HepG2 (cell line): ENCODE measurements around the gene PEA15. TPM values are rescaled to one million over a fixed set of nuclear protein-coding genes. Genes with fewer than 3 reads are reported as not detected.

Source experiments
- ATAC-seq: fragments of 200-7000 bp; cut with Tn5 transposase; 3 replicates; pipeline ENCODE4 v1.9.1; 2020; ENCODE audit warnings: mild to moderate bottlenecking, moderate library complexity
- BruUV-seq: library from RNA; stranded (reverse); fragments of 400-500 nt; replicated peaks from 2 replicates; lab custom pipeline; 2021; lab: Mats Ljungman, UMichigan
- CTCF ChIA-PET: fragments of 300-600 bp; formaldehyde crosslinking; extraction: SDS; loops from one replicate; lab custom pipeline; 2021; ENCODE audit warnings: low total read pairs, inconsistent platforms, low intra/inter-chr PET ratio; lab: Yijun Ruan, JAX
- POLR2A ChIA-PET: fragments of 350-600 bp; sonication (Branson Sonifier 250); formaldehyde crosslinking; loops from one replicate; lab custom pipeline; 2020; ENCODE audit warnings: antibody characterized with exemption, inconsistent platforms; lab: Yijun Ruan, JAX
- DNase-seq: peaks from one replicate; pipeline ENCODE4 v3.0.0-alpha.2; 2015; ENCODE audit warnings: low spot score
- FAIRE-seq: peaks from 3 replicates; lab custom pipeline; 2011; peaks lifted over from hg19 to GRCh38; lab: Jason Lieb, UNC
- H2AFZ ChIP-seq: one replicate; pipeline ENCODE4 v1.6.1; 2011; ENCODE audit warnings: low read length, inconsistent platforms
- H3K27ac ChIP-seq: fragments of 300-600 bp; 3 replicates; pipeline ENCODE4 v1.8.0; 2011; ENCODE audit warnings: mixed run types, mild to moderate bottlenecking, mixed read lengths, low read length, inconsistent platforms; ENCODE audit not compliant: insufficient read depth; ENCODE audit errors: extremely low read length
- H3K27me3 ChIP-seq, 2 experiments: fragments of 200-600 bp in 1 of 2; 2 replicates in 1 of 2; 3 replicates in 1 of 2; pipeline versions ENCODE4 v1.6.0 to v1.8.0; 2011; ENCODE audit warnings: low read length in 2 of 2, mild to moderate bottlenecking in 2 of 2, moderate library complexity in 2 of 2, inconsistent platforms in 1 of 2; ENCODE audit not compliant: insufficient read depth in 2 of 2, control insufficient read depth in 1 of 2
- H3K36me3 ChIP-seq, 2 experiments: fragments of 200-600 bp in 1 of 2; replicated peaks in 1 of 2; 2 replicates in 1 of 2; 3 replicates in 1 of 2; pipeline versions ENCODE4 v1.5.1 to v1.8.0; 2011; ENCODE audit warnings: low read length in 2 of 2, inconsistent platforms in 1 of 2; ENCODE audit not compliant: insufficient read depth in 2 of 2, control insufficient read depth in 1 of 2
- H3K4me1 ChIP-seq: 2 replicates; pipeline ENCODE4 v1.5.1; 2012; ENCODE audit warnings: low read length, inconsistent platforms; ENCODE audit not compliant: insufficient read depth
- H3K4me2 ChIP-seq: 2 replicates; pipeline ENCODE4 v1.6.0; 2011; ENCODE audit warnings: low read depth, low read length, inconsistent platforms
- H3K4me3 ChIP-seq, 3 experiments: fragments of 200-600 bp in 1 of 3; sonication (generic), shearing (Covaris generic) in 1 of 3; replicated peaks in 1 of 3; 2 replicates each; pipeline ENCODE4 v1.5.1; 2011 to 2016; ENCODE audit warnings: low read length in 3 of 3, inconsistent platforms in 2 of 3, low read depth in 2 of 3, mild to moderate bottlenecking in 2 of 3, control low read depth in 1 of 3, mixed read lengths in 1 of 3; ENCODE audit not compliant: insufficient read depth in 1 of 3
- H3K79me2 ChIP-seq: one replicate; pipeline ENCODE4 v1.6.1; 2011; ENCODE audit warnings: low read length, inconsistent platforms; ENCODE audit not compliant: insufficient read depth
- H3K9ac ChIP-seq: 2 replicates; pipeline ENCODE4 v1.6.0; 2011; ENCODE audit warnings: mild to moderate bottlenecking, low read depth, low read length, inconsistent platforms; ENCODE audit not compliant: insufficient read depth
- H3K9me3 ChIP-seq: 2 replicates; pipeline ENCODE4 v1.5.1; 2012; ENCODE audit warnings: mild to moderate bottlenecking, low read length
- H4K20me1 ChIP-seq: 2 replicates; pipeline ENCODE4 v1.6.0; 2011; ENCODE audit warnings: inconsistent platforms, mild to moderate bottlenecking, low read length, moderate library complexity; ENCODE audit not compliant: insufficient read depth
- HNRNPUL1 ChIP-seq: fragments of 200-400 bp; formaldehyde crosslinking; IDR thresholded peaks from 2 replicates; pipeline ENCODE4 v1.6.1; 2017; ENCODE audit warnings: low read depth, mild to moderate bottlenecking, low read length, moderate library complexity
- MIER3 ChIP-seq: IDR thresholded peaks from 2 replicates; pipeline ENCODE4 v1.6.1; 2016; ENCODE audit warnings: missing compliant biosample characterization, borderline replicate concordance
- PHB2 ChIP-seq: fragments of 450-650 bp; IDR thresholded peaks from 2 replicates; pipeline ENCODE4 v1.6.1; 2018; ENCODE audit not compliant: partially characterized antibody
- PHF8 ChIP-seq: sonication (generic); formaldehyde crosslinking; IDR thresholded peaks from 2 replicates; pipeline ENCODE4 v1.5.0; 2020; ENCODE audit warnings: missing genetic modification reagents
- ZNF775 ChIP-seq: sonication (generic); formaldehyde crosslinking; IDR thresholded peaks from 2 replicates; pipeline ENCODE4 v1.4.0; 2020; ENCODE audit warnings: missing genetic modification reagents, mild to moderate bottlenecking, moderate library complexity, borderline replicate concordance
- ZNF841 ChIP-seq: sonication (generic); formaldehyde crosslinking; IDR thresholded peaks from 2 replicates; pipeline ENCODE4 v1.8.1; 2023; ENCODE audit warnings: missing genetic modification reagents, borderline replicate concordance
- WGBS: methylation state at CpG from one replicate; pipeline ENCODE4 v1.1.6; 2017; ENCODE audit warnings: low lambda C conversion rate; 5-methylcytosine and 5-hydroxymethylcytosine counted together
- in situ Hi-C: cut with HindIII; loops from 2 replicates; pipeline ENCODE4 v1.10.0; 2017; ENCODE audit warnings: low pct_unique_long_range_greater_than_20kb; ENCODE audit not compliant: extremely low pct_ligation_motif_present
- intact Hi-C: fragments of 100-400 bp; cut with micrococcal nuclease; formaldehyde crosslinking; loops from one replicate; pipeline ENCODE4 v1.10.0; 2022; ENCODE audit not compliant: unreplicated experiment
- polyA plus RNA-seq, 8 experiments: library from polyadenylated mRNA; depleted of rRNA in 3 of 8; stranded (reverse) in 7 of 8; unstranded in 1 of 8; fragments of >200 nt; fragmentation: Illumina TruSeq in 4 of 8; extraction: Trizol in 4 of 8; gene quantifications; 2 replicates each; pipeline versions ENCODE4 v1.2.1 to v1.2.3, GENCODE V29; 2011 to 2016; ENCODE audit warnings: low read depth in 4 of 8, missing spikeins in 1 of 8, mixed read lengths in 1 of 8; ENCODE audit not compliant: insufficient read depth in 1 of 8
- total RNA-seq, 5 experiments: library from RNA; depleted of rRNA; stranded (reverse); fragments of >200 nt; fragmentation: Illumina TruSeq; extraction: Trizol; gene quantifications; 2 replicates each; pipeline ENCODE4 v1.2.3, GENCODE V29; 2016; ENCODE audit warnings: low read depth in 1 of 5
- TF ChIP-seq, protein P1 (sequence below): sonication (generic); formaldehyde crosslinking; IDR thresholded peaks from 2 replicates; pipeline ENCODE4 v1.4.0; 2020; ENCODE audit warnings: mild to moderate bottlenecking, missing genetic modification reagents
- TF ChIP-seq, protein P2 (sequence below): sonication (generic); formaldehyde crosslinking; conservative IDR thresholded peaks from 2 replicates; pipeline ENCODE4 v1.4.0; 2020; ENCODE audit warnings: missing genetic modification reagents
- TF ChIP-seq, protein P3 (sequence below): sonication (generic); formaldehyde crosslinking; IDR thresholded peaks from 2 replicates; pipeline ENCODE4 v1.5.1; 2020; ENCODE audit warnings: mild to moderate bottlenecking, moderate library complexity, missing genetic modification reagents
- TF ChIP-seq, protein P4 (sequence below): sonication (generic); formaldehyde crosslinking; IDR thresholded peaks from 2 replicates; pipeline ENCODE4 v1.4.0; 2020; ENCODE audit warnings: missing genetic modification reagents
- TF ChIP-seq, protein P5 (sequence below): fragments of 450-650 bp; IDR thresholded peaks from 2 replicates; pipeline ENCODE4 v1.6.1; 2016

PEA15 gene
- total and polyA plus RNA-seq, 2 of the 13 experiments (the other 11 are each of a cell fraction or from before 2014, with no cell fraction given), result 12.1 to 35.2 TPM

DNA sequence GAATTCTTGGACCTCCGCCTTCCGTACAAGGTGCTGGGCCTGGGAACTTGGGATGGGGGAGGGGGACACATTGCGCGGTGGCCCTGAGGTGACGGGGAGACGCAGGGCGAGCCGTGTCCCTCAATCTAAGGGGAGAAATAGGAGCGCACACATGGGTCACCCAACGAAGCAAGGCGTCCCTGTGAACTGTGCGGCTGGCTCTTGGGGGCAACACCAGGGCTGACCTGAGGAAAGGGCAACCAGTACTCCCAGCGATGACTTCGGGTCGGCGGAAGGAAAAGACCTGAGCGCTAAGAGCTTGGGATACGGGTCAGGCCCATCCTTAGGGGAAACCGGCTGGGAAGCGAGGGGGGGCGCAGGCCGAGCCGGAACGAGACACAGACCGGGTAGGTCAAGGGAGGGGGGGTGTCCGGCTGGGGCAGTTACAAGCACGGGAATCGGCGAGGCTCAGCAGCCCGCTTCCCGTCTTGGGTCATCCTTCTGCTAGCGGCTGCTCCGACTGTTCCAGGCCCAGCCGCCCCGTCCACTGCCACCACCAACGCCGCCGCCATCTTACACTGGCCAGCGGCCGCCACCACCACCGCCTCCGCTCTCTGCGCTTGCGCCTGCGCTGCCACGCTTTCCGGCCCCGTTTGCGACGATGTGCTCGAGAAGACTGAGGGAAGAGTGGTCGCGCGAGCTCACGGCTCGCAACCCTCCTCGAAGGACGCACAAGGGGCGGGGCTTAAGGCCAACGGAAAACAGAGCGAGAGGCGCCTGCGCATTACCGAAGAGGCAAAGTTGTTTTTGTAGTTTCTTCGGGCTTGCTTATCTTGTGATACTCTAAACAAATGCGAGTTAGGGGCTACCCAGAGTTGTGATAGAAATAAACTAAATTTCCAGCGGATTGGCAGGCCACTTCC, 57.0 kb downstream of the PEA15 start, which contains the start of gene DCAF8:
Gene DCAF8 (minus strand): TSS at position 657 of the 902 bp plus-strand sequence. CDS start 18,541 bp downstream, outside the sequence.
- ChIA-PET CTCF (no interaction called here), POLR2A (interaction anchor here (0.9 to 3.7 kb wide), 24 partner anchors 8 to 216 kb away, joined by 3 to 42 read pairs (median 5); partner anchors contain the start of genes CASQ1, IGSF8, KCNJ10 and PEX19)
- H3K4me1 ChIP-seq, result peaks cover 49% of the 10 kb centered on the region
- in situ Hi-C loops (no loop called here), intact Hi-C loops (loop anchor here (2.0 kb wide), 1 partner anchor 23 kb away; the partner anchor contains the start of gene PEX19)
- peak; percentile 94 for ATAC-seq
- H2AFZ ChIP-seq, result no peak within 1 kb of the TSS
- H3K4me2 ChIP-seq, result peak within 1 kb of the TSS; percentile 83
- peak within 1 kb of the TSS; percentile 99 for H3K9ac ChIP-seq
- no peaks in the 10 kb centered on the region; a peak in 1 of 5 replicates for H3K36me3 ChIP-seq
- H3K27me3 ChIP-seq, result no peaks in the 10 kb centered on the region; a peak in 1 of 5 replicates
- DNase-seq, result peak; percentile 94
- TSS peak; percentile 61 for BruUV-seq
- H3K27ac ChIP-seq, result peak within 1 kb of the TSS; percentile 95
- H3K4me3 ChIP-seq, result peak within 1 kb of the TSS; percentile 79 to 100 (median 100)
- no peaks in the 10 kb centered on the region for H3K9me3 ChIP-seq
- FAIRE-seq, result peak; percentile 93
- H3K79me2 ChIP-seq, result peaks cover 43% of the 10 kb centered on the region
- under 1% methylated on average over 35 of the region's 67 CpGs for WGBS
- 0 out of 2 replicates have a peak, but pooled peaks cover 8% of the 10 kb centered on the region for H4K20me1 ChIP-seq
- TF ChIP-seq, protein P1, sequence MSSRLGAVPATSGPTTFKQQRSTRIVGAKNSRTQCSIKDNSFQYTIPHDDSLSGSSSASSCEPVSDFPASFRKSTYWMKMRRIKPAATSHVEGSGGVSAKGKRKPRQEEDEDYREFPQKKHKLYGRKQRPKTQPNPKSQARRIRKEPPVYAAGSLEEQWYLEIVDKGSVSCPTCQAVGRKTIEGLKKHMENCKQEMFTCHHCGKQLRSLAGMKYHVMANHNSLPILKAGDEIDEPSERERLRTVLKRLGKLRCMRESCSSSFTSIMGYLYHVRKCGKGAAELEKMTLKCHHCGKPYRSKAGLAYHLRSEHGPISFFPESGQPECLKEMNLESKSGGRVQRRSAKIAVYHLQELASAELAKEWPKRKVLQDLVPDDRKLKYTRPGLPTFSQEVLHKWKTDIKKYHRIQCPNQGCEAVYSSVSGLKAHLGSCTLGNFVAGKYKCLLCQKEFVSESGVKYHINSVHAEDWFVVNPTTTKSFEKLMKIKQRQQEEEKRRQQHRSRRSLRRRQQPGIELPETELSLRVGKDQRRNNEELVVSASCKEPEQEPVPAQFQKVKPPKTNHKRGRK (CRISPR knock-in tag), result no peak; the same call in 1 of the 2 replicates
- TF ChIP-seq, protein P2, sequence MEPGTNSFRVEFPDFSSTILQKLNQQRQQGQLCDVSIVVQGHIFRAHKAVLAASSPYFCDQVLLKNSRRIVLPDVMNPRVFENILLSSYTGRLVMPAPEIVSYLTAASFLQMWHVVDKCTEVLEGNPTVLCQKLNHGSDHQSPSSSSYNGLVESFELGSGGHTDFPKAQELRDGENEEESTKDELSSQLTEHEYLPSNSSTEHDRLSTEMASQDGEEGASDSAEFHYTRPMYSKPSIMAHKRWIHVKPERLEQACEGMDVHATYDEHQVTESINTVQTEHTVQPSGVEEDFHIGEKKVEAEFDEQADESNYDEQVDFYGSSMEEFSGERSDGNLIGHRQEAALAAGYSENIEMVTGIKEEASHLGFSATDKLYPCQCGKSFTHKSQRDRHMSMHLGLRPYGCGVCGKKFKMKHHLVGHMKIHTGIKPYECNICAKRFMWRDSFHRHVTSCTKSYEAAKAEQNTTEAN (CRISPR knock-in tag), result no peak
- TF ChIP-seq ZNF841 (CRISPR knock-in tag) (no peak), PHB2 (no peak), PHF8 (peak; percentile 96), MIER3 (peak; percentile 83; the same call in 1 of the 2 replicates), HNRNPUL1 (no peak), ZNF775 (CRISPR knock-in tag) (no peak; the same call in none of the 2 replicates)
- TF ChIP-seq, protein P3, sequence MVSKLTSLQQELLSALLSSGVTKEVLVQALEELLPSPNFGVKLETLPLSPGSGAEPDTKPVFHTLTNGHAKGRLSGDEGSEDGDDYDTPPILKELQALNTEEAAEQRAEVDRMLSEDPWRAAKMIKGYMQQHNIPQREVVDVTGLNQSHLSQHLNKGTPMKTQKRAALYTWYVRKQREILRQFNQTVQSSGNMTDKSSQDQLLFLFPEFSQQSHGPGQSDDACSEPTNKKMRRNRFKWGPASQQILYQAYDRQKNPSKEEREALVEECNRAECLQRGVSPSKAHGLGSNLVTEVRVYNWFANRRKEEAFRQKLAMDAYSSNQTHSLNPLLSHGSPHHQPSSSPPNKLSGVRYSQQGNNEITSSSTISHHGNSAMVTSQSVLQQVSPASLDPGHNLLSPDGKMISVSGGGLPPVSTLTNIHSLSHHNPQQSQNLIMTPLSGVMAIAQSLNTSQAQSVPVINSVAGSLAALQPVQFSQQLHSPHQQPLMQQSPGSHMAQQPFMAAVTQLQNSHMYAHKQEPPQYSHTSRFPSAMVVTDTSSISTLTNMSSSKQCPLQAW (CRISPR knock-in tag), result peak; percentile 49; the same call in 1 of the 2 replicates
- TF ChIP-seq, protein P4, sequence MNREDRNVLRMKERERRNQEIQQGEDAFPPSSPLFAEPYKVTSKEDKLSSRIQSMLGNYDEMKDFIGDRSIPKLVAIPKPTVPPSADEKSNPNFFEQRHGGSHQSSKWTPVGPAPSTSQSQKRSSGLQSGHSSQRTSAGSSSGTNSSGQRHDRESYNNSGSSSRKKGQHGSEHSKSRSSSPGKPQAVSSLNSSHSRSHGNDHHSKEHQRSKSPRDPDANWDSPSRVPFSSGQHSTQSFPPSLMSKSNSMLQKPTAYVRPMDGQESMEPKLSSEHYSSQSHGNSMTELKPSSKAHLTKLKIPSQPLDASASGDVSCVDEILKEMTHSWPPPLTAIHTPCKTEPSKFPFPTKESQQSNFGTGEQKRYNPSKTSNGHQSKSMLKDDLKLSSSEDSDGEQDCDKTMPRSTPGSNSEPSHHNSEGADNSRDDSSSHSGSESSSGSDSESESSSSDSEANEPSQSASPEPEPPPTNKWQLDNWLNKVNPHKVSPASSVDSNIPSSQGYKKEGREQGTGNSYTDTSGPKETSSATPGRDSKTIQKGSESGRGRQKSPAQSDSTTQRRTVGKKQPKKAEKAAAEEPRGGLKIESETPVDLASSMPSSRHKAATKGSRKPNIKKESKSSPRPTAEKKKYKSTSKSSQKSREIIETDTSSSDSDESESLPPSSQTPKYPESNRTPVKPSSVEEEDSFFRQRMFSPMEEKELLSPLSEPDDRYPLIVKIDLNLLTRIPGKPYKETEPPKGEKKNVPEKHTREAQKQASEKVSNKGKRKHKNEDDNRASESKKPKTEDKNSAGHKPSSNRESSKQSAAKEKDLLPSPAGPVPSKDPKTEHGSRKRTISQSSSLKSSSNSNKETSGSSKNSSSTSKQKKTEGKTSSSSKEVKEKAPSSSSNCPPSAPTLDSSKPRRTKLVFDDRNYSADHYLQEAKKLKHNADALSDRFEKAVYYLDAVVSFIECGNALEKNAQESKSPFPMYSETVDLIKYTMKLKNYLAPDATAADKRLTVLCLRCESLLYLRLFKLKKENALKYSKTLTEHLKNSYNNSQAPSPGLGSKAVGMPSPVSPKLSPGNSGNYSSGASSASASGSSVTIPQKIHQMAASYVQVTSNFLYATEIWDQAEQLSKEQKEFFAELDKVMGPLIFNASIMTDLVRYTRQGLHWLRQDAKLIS (CRISPR knock-in tag), result no peak; the same call in 1 of the 2 replicates
- TF ChIP-seq, protein P5, sequence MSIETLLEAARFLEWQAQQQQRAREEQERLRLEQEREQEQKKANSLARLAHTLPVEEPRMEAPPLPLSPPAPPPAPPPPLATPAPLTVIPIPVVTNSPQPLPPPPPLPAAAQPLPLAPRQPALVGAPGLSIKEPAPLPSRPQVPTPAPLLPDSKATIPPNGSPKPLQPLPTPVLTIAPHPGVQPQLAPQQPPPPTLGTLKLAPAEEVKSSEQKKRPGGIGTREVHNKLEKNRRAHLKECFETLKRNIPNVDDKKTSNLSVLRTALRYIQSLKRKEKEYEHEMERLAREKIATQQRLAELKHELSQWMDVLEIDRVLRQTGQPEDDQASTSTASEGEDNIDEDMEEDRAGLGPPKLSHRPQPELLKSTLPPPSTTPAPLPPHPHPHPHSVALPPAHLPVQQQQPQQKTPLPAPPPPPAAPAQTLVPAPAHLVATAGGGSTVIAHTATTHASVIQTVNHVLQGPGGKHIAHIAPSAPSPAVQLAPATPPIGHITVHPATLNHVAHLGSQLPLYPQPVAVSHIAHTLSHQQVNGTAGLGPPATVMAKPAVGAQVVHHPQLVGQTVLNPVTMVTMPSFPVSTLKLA, result peak; percentile 24; the same call in 1 of the 2 replicates
